OCI-LY7 (cell line): Measurements from ENCODE around the gene CAPS. TPM values are rescaled to one million over a fixed set of nuclear protein-coding genes. Genes with fewer than 3 reads are reported as not detected.

ENCODE experiments used
- BruUV-seq: library from RNA; stranded (reverse); fragments of 400-500 nt; replicated peaks from 2 replicates; lab custom pipeline; 2021; lab: Mats Ljungman, UMichigan
- CTCF ChIA-PET: fragments of 300-600 bp; sonication (Branson Sonifier 250); formaldehyde crosslinking; loops from one replicate; lab custom pipeline; 2022; ENCODE audit warnings: antibody characterized with exemption; ENCODE audit not compliant: unreplicated experiment; lab: Charles Lee
- POLR2A ChIA-PET: fragments of 300-600 bp; sonication (Branson Sonifier 250); formaldehyde crosslinking; loops from one replicate; lab custom pipeline; 2022; ENCODE audit warnings: antibody characterized with exemption; lab: Charles Lee
- DNase-seq: peaks from one replicate; pipeline ENCODE4 v3.0.0-alpha.2; 2015; ENCODE audit warnings: low spot score
- H2AFZ ChIP-seq: fragments of 200-600 bp; sonication (generic), shearing (Covaris generic); 2 replicates; pipeline ENCODE4 v1.6.1; 2014; ENCODE audit warnings: mild to moderate bottlenecking, antibody characterized with exemption, low read length, moderate library complexity
- H3K27ac ChIP-seq: fragments of 200-600 bp; sonication (generic); 2 replicates; pipeline ENCODE4 v1.5.1; 2014; ENCODE audit warnings: mixed run types, low read depth, mild to moderate bottlenecking, moderate library complexity, low read length, inconsistent platforms; ENCODE audit not compliant: poor library complexity, severe bottlenecking
- H3K36me3 ChIP-seq: fragments of 200-600 bp; sonication (generic); 2 replicates; pipeline ENCODE4 v1.6.1; 2014; ENCODE audit warnings: mild to moderate bottlenecking, antibody characterized with exemption, low read length, moderate library complexity, mixed read lengths; ENCODE audit not compliant: insufficient read depth
- H3K4me1 ChIP-seq: fragments of 200-600 bp; sonication (generic); 2 replicates; pipeline ENCODE4 v1.5.1; 2014; ENCODE audit warnings: mild to moderate bottlenecking, low read length; ENCODE audit not compliant: insufficient read depth, poor library complexity, severe bottlenecking
- H3K4me2 ChIP-seq: fragments of 200-600 bp; sonication (generic); 2 replicates; pipeline ENCODE4 v1.6.1; 2014; ENCODE audit warnings: mild to moderate bottlenecking, low read length
- H3K4me3 ChIP-seq: fragments of 200-600 bp; sonication (generic); 2 replicates; pipeline ENCODE4 v1.5.1; 2014; ENCODE audit warnings: mild to moderate bottlenecking, low read depth, low read length; ENCODE audit not compliant: poor library complexity, severe bottlenecking
- H3K79me2 ChIP-seq: fragments of 200-600 bp; sonication (generic); 2 replicates; pipeline ENCODE4 v1.6.1; 2016; ENCODE audit warnings: low read depth, mild to moderate bottlenecking, low read length, moderate library complexity, mixed read lengths; ENCODE audit not compliant: insufficient read depth
- H3K9me2 ChIP-seq: fragments of 200-600 bp; sonication (generic); 2 replicates; pipeline ENCODE4 v1.6.1; 2016; ENCODE audit warnings: mild to moderate bottlenecking, low read length, mixed read lengths; ENCODE audit not compliant: insufficient read depth
- H3K9me3 ChIP-seq: fragments of 200-600 bp; sonication (generic); 2 replicates; pipeline ENCODE4 v1.6.1; 2014; ENCODE audit warnings: mild to moderate bottlenecking, mixed run types, low read length, mixed read lengths
- H4K20me1 ChIP-seq: fragments of 200-600 bp; sonication (generic); 2 replicates; pipeline ENCODE4 v1.6.1; 2014; ENCODE audit warnings: mild to moderate bottlenecking, antibody characterized with exemption, low read length, moderate library complexity, mixed read lengths; ENCODE audit not compliant: insufficient read depth
- CTCF ChIP-seq: fragments of 200-600 bp; sonication (generic); conservative IDR thresholded peaks from 2 replicates; pipeline ENCODE4 v1.5.1; 2014; ENCODE audit warnings: mild to moderate bottlenecking, antibody characterized with exemption, low read length, moderate library complexity, mixed read lengths
- EZH2phosphoT487 ChIP-seq: fragments of 200-600 bp; sonication (generic); IDR thresholded peaks from 2 replicates; pipeline ENCODE4 v1.6.1; 2018; ENCODE audit warnings: low read depth, borderline replicate concordance, mild to moderate bottlenecking, mixed run types, antibody characterized with exemption, low read length, moderate library complexity, mixed read lengths
- intact Hi-C: fragments of 100-400 bp; cut with micrococcal nuclease; formaldehyde crosslinking; loops from one replicate; pipeline ENCODE4 v1.10.0; 2022; ENCODE audit not compliant: unreplicated experiment
- total RNA-seq, 2 experiments: library from RNA; depleted of rRNA in 1 of 2; stranded (reverse); fragments of >200 nt in 1 of 2; shearing (Covaris generic) in 1 of 2; gene quantifications; 2 replicates each; pipeline ENCODE4 v1.2.3, GENCODE V29; 2014 to 2022

The CAPS gene
- total RNA-seq, 2 experiments from 2014 or later, result 8.1 to 11.0 TPM

DNA sequence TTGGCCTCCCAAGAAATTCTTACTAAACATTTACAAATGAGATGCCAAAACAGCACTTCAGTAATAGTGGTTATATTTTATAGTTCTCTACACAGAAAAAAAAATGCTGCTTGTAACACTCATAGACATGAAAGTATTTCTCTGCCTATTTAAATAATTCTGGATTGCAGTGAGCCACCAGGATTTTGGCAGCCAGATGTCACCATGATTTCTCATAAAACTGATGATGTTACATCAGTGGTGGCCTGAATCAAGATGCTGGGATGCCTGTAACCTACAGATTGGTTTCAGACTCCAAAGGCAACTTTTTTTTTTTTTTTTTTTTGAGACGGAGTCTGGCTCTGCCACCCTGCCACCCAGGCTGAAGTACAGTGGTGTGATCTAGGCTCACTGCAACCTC lies 2.7 kb upstream of the CAPS start:
- Histone ChIP-seq H2AFZ (no peak overlapping the region), H3K27ac (no peak overlapping the region), H3K4me1 (no peaks in the 10 kb centered on the region), H4K20me1 (no peaks in the 10 kb centered on the region), H3K79me2 (no peaks in the 10 kb centered on the region), H3K9me2 (no peaks in the 10 kb centered on the region), H3K4me2 (no peak overlapping the region), H3K4me3 (no peak overlapping the region), H3K9me3 (no peaks in the 10 kb centered on the region), H3K36me3 (peaks cover 29% of the 10 kb centered on the region)
- ChIA-PET POLR2A (no interaction called here), CTCF (no interaction called here)
- DNase-seq, result no peak
- no TSS peak for BruUV-seq
- no peak for TF ChIP-seq EZH2phosphoT487
- TF ChIP-seq CTCF, result no peak
- intact Hi-C loops, result no loop called here

DNA sequence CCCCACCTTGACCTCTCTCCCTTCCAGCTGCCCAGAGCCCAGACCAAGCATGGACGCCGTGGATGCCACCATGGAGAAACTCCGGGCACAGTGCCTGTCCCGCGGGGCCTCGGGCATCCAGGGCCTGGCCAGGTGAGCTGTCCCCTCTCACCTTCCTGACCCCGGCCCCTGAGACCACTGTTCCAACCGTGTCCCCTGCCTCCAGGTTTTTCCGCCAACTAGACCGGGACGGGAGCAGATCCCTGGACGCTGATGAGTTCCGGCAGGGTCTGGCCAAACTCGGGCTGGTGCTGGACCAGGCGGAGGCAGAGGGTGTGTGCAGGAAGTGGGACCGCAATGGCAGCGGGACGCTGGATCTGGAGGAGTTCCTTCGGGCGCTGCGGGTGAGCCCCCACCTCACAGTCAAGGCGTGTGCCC lies 312 bp downstream of the CAPS start:
- CTCF ChIA-PET, result no interaction called here
- no TSS peak for BruUV-seq
- no peak overlapping the region for H3K27ac ChIP-seq

More for the DNA sequence above, 312 bp downstream of the CAPS start:
- no peak for TF ChIP-seq CTCF
- TF ChIP-seq EZH2phosphoT487, result no peak
- no peak for DNase-seq
- Histone ChIP-seq H3K4me2 (no peak overlapping the region), H3K36me3 (peaks cover 57% of the 10 kb centered on the region), H3K9me3 (no peaks in the 10 kb centered on the region), H3K9me2 (no peaks in the 10 kb centered on the region), H4K20me1 (no peaks in the 10 kb centered on the region; the same call in 1 of the 2 replicates), H3K79me2 (no peaks in the 10 kb centered on the region), H3K4me3 (no peak overlapping the region), H3K4me1 (no peaks in the 10 kb centered on the region), H2AFZ (no peak overlapping the region)
- POLR2A ChIA-PET, result no interaction called here
- intact Hi-C loops, result no loop called here
